OCI-M1 (cell line): ENCODE results near the gene UNKL.
"Not testable (repeated sequence)": the region's sequence is repeated elsewhere in the genome, so short reads cannot be mapped to it uniquely, and the experiment has no call there.

ENCODE experiments used
- DNase-seq: peaks from one replicate; lab custom pipeline; 2025; lab: John Stamatoyannopoulos, UW

UNKL gene

GRCh38 chr16:1446296-1447080, 32.0 kb upstream of the UNKL start:
- no peak for DNase-seq

- no peak for DNase-seq
Measured at GRCh38 chr16:1445518-1446203, 31.2 kb upstream of the UNKL start.

GRCh38 chr16:1444730-1445517, 30.4 kb upstream of the UNKL start:
- DNase-seq: no peak

GRCh38 chr16:1443980-1444729, 29.7 kb upstream of the UNKL start, which contains the start of gene CCDC154:
TSS of gene CCDC154 (minus strand) at chr16:1444556. CDS start at chr16:1444322, 234 bp downstream.
- DNase-seq: no peak

- no peak for DNase-seq
Measured at GRCh38 chr16:1443403-1443973, 29.0 kb upstream of the UNKL start.

GRCh38 chr16:1442697-1443096, 28.2 kb upstream of the UNKL start:
- DNase-seq: no peak

- no peak for DNase-seq
Measured at GRCh38 chr16:1441391-1441829, 26.9 kb upstream of the UNKL start.

GRCh38 chr16:1439699-1440074, 25.2 kb upstream of the UNKL start:
- not testable (repeated sequence) for DNase-seq

GRCh38 chr16:1439058-1439698, 24.7 kb upstream of the UNKL start:
- no peak for DNase-seq

GRCh38 chr16:1438229-1439057, 23.9 kb upstream of the UNKL start:
- DNase-seq: no peak

GRCh38 chr16:1437606-1438005, 23.1 kb upstream of the UNKL start:
- DNase-seq: no peak

- DNase-seq: no peak
Measured at GRCh38 chr16:1436731-1437355, 22.3 kb upstream of the UNKL start.

- DNase-seq: no peak
Measured at GRCh38 chr16:1435921-1436697, 21.6 kb upstream of the UNKL start.

- DNase-seq: no peak
Measured at GRCh38 chr16:1434644-1435592, 20.4 kb upstream of the UNKL start.

- no peak for DNase-seq
Measured at GRCh38 chr16:1433756-1434155, 19.3 kb upstream of the UNKL start.

- no peak for DNase-seq
Measured at GRCh38 chr16:1433263-1433560, 18.7 kb upstream of the UNKL start.

GRCh38 chr16:1432388-1433262, 18.1 kb upstream of the UNKL start:
- no peak for DNase-seq
